NCI-H1092 (cell line): ENCODE results near the gene BCAP31.

Experiments
- DNase-seq: peaks from one replicate; lab custom pipeline; 2025; lab: John Stamatoyannopoulos, UW

Gene BCAP31

GRCh38 chrX:153673428-153674218 lies 50.6 kb downstream of the BCAP31 start, which contains the start of gene PNCK:
Gene PNCK, minus strand, starts transcription at chrX:153673813. Its CDS starts 737 bp downstream, at chrX:153673076.
- DNase-seq: no peak

GRCh38 chrX:153672531-153673427 lies 51.4 kb downstream of the BCAP31 start:
- DNase-seq: no peak

GRCh38 chrX:153671589-153672530 lies 52.3 kb downstream of the BCAP31 start:
- no peak for DNase-seq

GRCh38 chrX:153670748-153671588 lies 53.2 kb downstream of the BCAP31 start:
- no peak for DNase-seq

- DNase-seq: no peak
Measured at GRCh38 chrX:153669901-153670731, 54.1 kb downstream of the BCAP31 start.

- no peak for DNase-seq
Measured at GRCh38 chrX:153669174-153669890, 54.9 kb downstream of the BCAP31 start.

- no peak for DNase-seq
Measured at GRCh38 chrX:153668423-153669173, 55.6 kb downstream of the BCAP31 start.

GRCh38 chrX:153667956-153668396 lies 56.2 kb downstream of the BCAP31 start:
- DNase-seq: peak; percentile 78

- no peak for DNase-seq
Measured at GRCh38 chrX:153667281-153667955, 56.8 kb downstream of the BCAP31 start.

- DNase-seq: no peak
Measured at GRCh38 chrX:153665726-153666306, 58.4 kb downstream of the BCAP31 start.

GRCh38 chrX:153662266-153662665 lies 61.9 kb downstream of the BCAP31 start:
- no peak for DNase-seq

- DNase-seq: no peak
Measured at GRCh38 chrX:153659268-153659667, 64.9 kb downstream of the BCAP31 start.

GRCh38 chrX:153657161-153657560 lies 67.0 kb downstream of the BCAP31 start:
- DNase-seq: no peak

- DNase-seq: no peak
Measured at GRCh38 chrX:153653556-153653955, 70.6 kb downstream of the BCAP31 start.

GRCh38 chrX:153651540-153652079 lies 72.6 kb downstream of the BCAP31 start:
- no peak for DNase-seq

GRCh38 chrX:153650959-153651358 lies 73.2 kb downstream of the BCAP31 start:
- no peak for DNase-seq
